Tibial artery (tissue), 4 donors: ENCODE results near the gene MCRIP2.

Source experiments
- DNase-seq, 2 donors: peaks; one replicate each; pipeline ENCODE4 v3.0.0-alpha.2; 2019
- H3K27ac ChIP-seq, 2 donors: fragments of 200-600 bp; sonication (generic) in 1 of 2; 1 replicate in 1 of 2; 2 replicates in 1 of 2; pipeline ENCODE4 v1.5.1; 2018 to 2019; ENCODE audit warnings: mild to moderate bottlenecking in 1 of 2
- H3K27me3 ChIP-seq, 2 donors: fragments of 200-600 bp; sonication (generic) in 1 of 2; one replicate each; pipeline versions ENCODE4 v1.5.1 to v1.6.0; 2016 to 2019
- H3K36me3 ChIP-seq, 3 donors: fragments of 200-600 bp; sonication (generic) in 2 of 3; one replicate each; pipeline ENCODE4 v1.5.1; 2016 to 2019; ENCODE audit warnings: mild to moderate bottlenecking in 2 of 3
- H3K4me1 ChIP-seq, 4 donors: fragments of 200-600 bp; sonication (generic) in 2 of 4; 1 replicate in 3 of 4; 2 replicates in 1 of 4; pipeline ENCODE4 v1.5.1; 2016 to 2019
- H3K4me3 ChIP-seq, 2 donors: fragments of 200-600 bp; sonication (generic) in 1 of 2; 1 replicate in 1 of 2; 2 replicates in 1 of 2; pipeline ENCODE4 v1.5.1; 2018 to 2019; ENCODE audit warnings: mild to moderate bottlenecking in 2 of 2
- H3K9me3 ChIP-seq, 3 donors: fragments of 200-600 bp; sonication (generic) in 1 of 3; one replicate each; pipeline ENCODE4 v1.5.1; 2016 to 2019
- intact Hi-C: fragments of 100-400 bp; cut with DNase I; formaldehyde crosslinking; loops from one replicate; pipeline ENCODE4 v1.15.0; 2023; ENCODE audit warnings: low total_unique reads
- TF ChIP-seq, protein P1 (sequence below), 2 experiments: fragments of 200-600 bp in 1 of 2; fragments of 450-650 bp in 1 of 2; IDR thresholded peaks; one replicate each; pipeline ENCODE4 v1.5.1; 2017 to 2019; ENCODE audit warnings: antibody characterized with exemption in 2 of 2, mild to moderate bottlenecking in 1 of 2, moderate library complexity in 1 of 2

Gene MCRIP2

DNA sequence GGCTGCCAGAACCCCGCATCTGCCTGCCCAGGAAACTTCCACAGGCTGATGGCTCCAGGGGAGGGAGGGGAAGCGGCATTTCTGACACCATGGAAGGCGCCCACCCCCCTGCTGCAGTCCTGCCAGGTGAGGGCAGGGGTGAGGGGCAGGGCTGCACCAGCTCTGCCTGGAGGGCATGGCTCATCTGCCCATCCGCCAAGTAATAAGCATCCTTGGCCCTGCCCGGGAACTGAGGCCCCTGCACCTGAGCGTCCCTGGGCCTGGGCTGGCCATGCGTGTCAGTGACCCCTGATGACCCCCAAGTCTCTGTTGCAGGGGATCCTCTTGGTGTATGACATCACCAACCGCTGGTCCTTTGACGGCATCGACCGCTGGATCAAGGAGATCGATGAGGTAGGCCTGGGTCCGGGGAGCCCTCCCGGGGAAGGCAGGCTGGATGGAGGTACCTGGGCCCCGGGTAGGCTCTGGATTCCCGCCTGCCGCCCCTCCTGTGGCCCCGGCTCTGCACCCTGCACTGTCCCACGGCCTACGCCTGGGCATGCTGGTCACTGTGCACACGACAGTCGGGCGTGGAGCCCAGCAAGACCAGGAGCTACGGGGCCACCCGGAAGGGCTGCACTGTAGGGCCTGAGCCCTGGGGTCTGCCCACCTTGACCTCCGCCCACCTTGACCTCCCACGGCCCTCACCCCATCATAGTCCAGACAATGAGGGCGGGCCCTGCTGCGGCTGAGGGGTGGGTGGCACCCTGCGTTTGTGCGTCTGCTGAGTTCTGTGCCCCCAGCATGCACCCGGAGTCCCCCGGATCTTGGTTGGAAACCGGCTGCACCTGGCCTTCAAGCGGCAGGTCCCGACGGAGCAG is 16.3 kb upstream of the MCRIP2 start:
- no peak for DNase-seq
- Histone ChIP-seq H3K36me3 (peaks cover 15 to 52% (median 35%) of the 10 kb centered on the region in 3 donors), H3K9me3 (no peaks in the 10 kb centered on the region), H3K27ac (no peak overlapping the region), H3K27me3 (no peaks in the 10 kb centered on the region), H3K4me1 (peaks cover 0 to 14% (median 2%) of the 10 kb centered on the region in 4 donors), H3K4me3 (no peak overlapping the region)
- intact Hi-C loops = no loop called here
- TF ChIP-seq, protein P1, sequence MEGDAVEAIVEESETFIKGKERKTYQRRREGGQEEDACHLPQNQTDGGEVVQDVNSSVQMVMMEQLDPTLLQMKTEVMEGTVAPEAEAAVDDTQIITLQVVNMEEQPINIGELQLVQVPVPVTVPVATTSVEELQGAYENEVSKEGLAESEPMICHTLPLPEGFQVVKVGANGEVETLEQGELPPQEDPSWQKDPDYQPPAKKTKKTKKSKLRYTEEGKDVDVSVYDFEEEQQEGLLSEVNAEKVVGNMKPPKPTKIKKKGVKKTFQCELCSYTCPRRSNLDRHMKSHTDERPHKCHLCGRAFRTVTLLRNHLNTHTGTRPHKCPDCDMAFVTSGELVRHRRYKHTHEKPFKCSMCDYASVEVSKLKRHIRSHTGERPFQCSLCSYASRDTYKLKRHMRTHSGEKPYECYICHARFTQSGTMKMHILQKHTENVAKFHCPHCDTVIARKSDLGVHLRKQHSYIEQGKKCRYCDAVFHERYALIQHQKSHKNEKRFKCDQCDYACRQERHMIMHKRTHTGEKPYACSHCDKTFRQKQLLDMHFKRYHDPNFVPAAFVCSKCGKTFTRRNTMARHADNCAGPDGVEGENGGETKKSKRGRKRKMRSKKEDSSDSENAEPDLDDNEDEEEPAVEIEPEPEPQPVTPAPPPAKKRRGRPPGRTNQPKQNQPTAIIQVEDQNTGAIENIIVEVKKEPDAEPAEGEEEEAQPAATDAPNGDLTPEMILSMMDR (IDR thresholded peaks at IDR 0.05) = no peak

DNA sequence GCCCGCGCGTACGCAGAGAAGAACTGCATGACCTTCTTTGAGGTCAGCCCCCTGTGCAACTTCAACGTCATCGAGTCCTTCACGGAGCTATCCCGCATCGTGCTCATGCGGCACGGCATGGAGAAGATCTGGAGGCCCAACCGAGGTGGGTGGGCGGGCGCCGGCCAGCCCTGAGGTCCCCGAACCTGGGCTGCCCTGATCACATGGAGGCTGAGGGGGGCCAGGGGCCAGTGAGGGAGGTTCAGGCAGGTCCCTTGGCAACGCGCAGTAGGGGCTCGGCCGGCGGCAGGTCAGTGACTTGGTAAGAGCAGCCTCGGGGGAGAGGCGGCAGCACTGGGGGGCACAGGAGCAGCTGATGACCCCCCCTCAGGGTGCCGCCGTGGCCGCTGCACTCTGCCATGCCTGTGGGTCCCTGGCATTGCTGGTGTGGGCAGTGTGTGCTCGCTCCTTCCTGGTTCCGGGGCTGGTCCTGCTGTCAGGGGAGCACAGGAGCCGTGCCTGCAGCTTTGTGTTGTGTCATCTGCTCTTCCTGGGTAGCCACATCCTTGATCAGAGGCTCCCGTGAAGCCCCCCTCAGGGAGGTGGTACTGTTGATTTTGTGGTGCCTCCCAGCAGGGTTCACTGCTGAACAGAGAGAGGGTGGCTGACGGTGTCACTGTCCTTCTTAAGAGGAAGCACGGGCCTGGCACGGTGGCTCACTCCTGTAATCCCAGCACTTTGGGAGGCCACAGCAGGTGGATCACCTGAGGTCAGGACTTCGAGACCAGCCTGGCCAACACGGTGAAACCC is 15.5 kb upstream of the MCRIP2 start:
- H3K9me3 ChIP-seq = no peaks in the 10 kb centered on the region
- intact Hi-C loops = no loop called here
- TF ChIP-seq, protein P1 (IDR thresholded peaks at IDR 0.05) = no peak
- H3K4me3 ChIP-seq = no peak overlapping the region
- no peak overlapping the region for H3K27ac ChIP-seq
- no peak for DNase-seq
- peaks cover 15 to 52% (median 35%) of the 10 kb centered on the region in 3 donors for H3K36me3 ChIP-seq
- H3K27me3 ChIP-seq = peaks cover 0 to 2% of the 10 kb centered on the region in 2 donors
- peaks cover 0 to 22% (median 9%) of the 10 kb centered on the region in 4 donors for H3K4me1 ChIP-seq

DNA sequence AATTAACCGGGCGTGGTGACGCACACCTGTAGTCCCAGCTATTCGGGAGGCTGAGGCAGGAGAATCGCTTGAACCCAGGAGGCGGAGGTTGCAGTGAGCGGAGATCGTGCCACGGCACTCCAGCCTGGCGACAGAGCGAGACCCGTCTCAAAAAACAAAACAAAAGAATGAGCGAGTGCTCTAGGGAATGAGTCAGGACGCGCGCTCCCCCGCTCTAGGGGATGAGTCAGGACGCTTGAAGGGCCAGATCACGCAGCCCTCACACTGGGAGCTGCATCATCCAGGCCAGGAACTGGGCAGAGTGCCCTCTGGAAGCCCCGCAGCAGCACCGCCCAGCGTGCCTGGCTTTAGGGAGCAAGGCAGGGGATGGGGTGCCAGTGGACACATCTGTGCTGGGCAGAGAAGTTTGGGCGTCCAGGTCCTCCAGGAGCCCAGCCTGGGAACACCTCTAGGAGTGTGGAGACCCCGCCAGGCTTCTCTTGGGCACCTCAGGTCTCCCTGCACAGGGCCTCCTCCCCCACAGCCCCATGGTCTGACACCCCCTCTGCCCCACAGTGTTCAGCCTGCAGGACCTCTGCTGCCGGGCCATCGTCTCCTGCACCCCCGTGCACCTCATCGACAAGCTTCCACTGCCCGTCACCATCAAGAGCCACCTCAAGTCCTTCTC is 14.7 kb upstream of the MCRIP2 start:
- Histone ChIP-seq H3K4me1 (peaks cover 0 to 22% (median 11%) of the 10 kb centered on the region in 4 donors), H3K27ac (no peak overlapping the region), H3K9me3 (no peaks in the 10 kb centered on the region), H3K27me3 (peaks cover 0 to 4% of the 10 kb centered on the region in 2 donors), H3K4me3 (no peak overlapping the region), H3K36me3 (peaks cover 15 to 52% (median 35%) of the 10 kb centered on the region in 3 donors)
- TF ChIP-seq, protein P1 (IDR thresholded peaks at IDR 0.05) = no peak
- no peak for DNase-seq
- intact Hi-C loops = no loop called here

DNA sequence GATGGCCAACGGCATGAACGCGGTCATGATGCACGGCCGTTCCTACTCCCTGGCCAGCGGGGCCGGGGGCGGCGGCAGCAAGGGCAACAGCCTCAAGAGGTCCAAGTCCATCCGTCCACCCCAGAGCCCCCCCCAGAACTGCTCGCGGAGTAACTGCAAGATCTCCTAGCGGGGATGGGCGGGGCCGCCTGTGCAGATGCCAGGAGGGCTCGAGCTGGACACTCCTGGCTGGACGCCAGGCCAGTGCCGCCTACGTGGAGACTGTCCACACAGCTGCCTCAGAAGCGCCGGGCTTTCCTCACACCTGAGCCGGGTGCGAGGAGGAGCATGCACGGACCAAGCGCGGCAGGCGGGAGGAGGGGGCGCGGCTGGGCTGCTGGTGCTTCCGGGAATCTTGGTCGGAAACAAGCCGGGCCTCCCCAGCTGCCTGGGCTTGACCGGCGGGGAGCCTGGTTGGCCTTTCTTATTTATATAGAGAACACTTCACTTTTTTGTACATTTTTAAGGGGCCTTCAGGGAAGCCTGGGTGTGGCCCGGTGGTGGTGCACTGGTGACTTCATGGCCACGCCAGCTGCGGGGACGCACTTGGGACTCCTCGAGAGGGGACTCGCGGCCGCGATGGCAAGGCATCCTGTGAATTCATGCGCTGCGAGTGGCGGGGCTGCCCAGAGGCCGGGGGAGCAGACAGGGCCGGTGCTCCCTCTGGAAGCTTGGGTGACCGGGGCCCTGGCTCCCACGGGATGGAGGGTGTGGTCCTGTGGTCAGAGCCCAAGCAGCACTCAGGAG is 14.0 kb upstream of the MCRIP2 start:
- Histone ChIP-seq H3K27ac (no peak overlapping the region), H3K27me3 (peaks cover 0 to 7% of the 10 kb centered on the region in 2 donors), H3K4me1 (peaks cover 0 to 21% (median 11%) of the 10 kb centered on the region in 4 donors), H3K36me3 (peaks cover 15 to 55% (median 35%) of the 10 kb centered on the region in 3 donors), H3K4me3 (no peak overlapping the region), H3K9me3 (no peaks in the 10 kb centered on the region)
- TF ChIP-seq, protein P1 (IDR thresholded peaks at IDR 0.05) = no peak
- intact Hi-C loops = no loop called here
- DNase-seq = no peak
